GM12878 (cell line): ENCODE results near the gene SLC30A4. TPM values are rescaled to one million over a fixed set of nuclear protein-coding genes. Genes with fewer than 3 reads are reported as not detected.
A peak's percentile ranks its signal among the peaks of the same experiment; 100 is the strongest.

Experiments
- ATAC-seq: fragments of 200-7000 bp; cut with Tn5 transposase; 3 replicates; pipeline ENCODE4 v1.9.1; 2020; ENCODE audit warnings: mild to moderate bottlenecking, moderate library complexity
- BruUV-seq: library from RNA; stranded (reverse); fragments of 400-500 nt; replicated peaks from 2 replicates; lab custom pipeline; 2021; lab: Mats Ljungman, UMichigan
- CTCF ChIA-PET: fragments of 300-600 bp; sonication (Branson Sonifier 250); formaldehyde crosslinking; extraction: SDS; loops from one replicate; lab custom pipeline; 2021; ENCODE audit warnings: inconsistent platforms; lab: Yijun Ruan, JAX
- POLR2A ChIA-PET: fragments of 350-600 bp; formaldehyde crosslinking; extraction: SDS; loops from one replicate; lab custom pipeline; 2021; ENCODE audit warnings: inconsistent platforms; lab: Charles Lee
- RAD21 ChIA-PET: fragments of 300-600 bp; sonication (Branson Sonifier 250); formaldehyde crosslinking; loops from one replicate; lab custom pipeline; 2023; ENCODE audit warnings: antibody characterized with exemption; ENCODE audit not compliant: unreplicated experiment; lab: Charles Lee
- SMC1A ChIA-PET: fragments of 300-600 bp; sonication (Branson Sonifier 250); formaldehyde crosslinking; loops from one replicate; lab custom pipeline; 2023; ENCODE audit not compliant: unreplicated experiment, uncharacterized antibody; lab: Charles Lee
- DNase-seq: peaks from one replicate; pipeline ENCODE4 v3.0.0-alpha.2; 2011; ENCODE audit warnings: low read depth, low spot score
- FAIRE-seq: peaks from 3 replicates; lab custom pipeline; 2011; peaks lifted over from hg19 to GRCh38; lab: Jason Lieb, UNC
- H2AFZ ChIP-seq: 2 replicates; pipeline ENCODE4 v1.6.0; 2011; ENCODE audit warnings: low read depth, low read length, control low read depth; ENCODE audit not compliant: control insufficient read depth
- H3K27ac ChIP-seq: 2 replicates; pipeline ENCODE4 v1.5.1; 2011; ENCODE audit warnings: control low read depth; ENCODE audit not compliant: control insufficient read depth, insufficient read depth
- H3K27me3 ChIP-seq, 2 experiments: replicated peaks in 1 of 2; 2 replicates each; pipeline versions ENCODE4 v1.6.0 to v1.6.1; 2011; ENCODE audit warnings: low read length in 1 of 2; ENCODE audit not compliant: control insufficient read depth in 2 of 2, insufficient read depth in 2 of 2
- H3K36me3 ChIP-seq, 2 experiments: 2 replicates each; pipeline ENCODE4 v1.5.1; 2011; ENCODE audit warnings: low read length in 1 of 2; ENCODE audit not compliant: control insufficient read depth in 2 of 2, insufficient read depth in 2 of 2
- H3K4me1 ChIP-seq: 2 replicates; pipeline ENCODE4 v1.6.1; 2011; ENCODE audit warnings: mild to moderate bottlenecking, low read length, moderate library complexity, mixed read lengths; ENCODE audit not compliant: control insufficient read depth, insufficient read depth
- H3K4me2 ChIP-seq: 2 replicates; pipeline ENCODE4 v1.6.0; 2011; ENCODE audit warnings: control low read depth; ENCODE audit not compliant: control insufficient read depth, insufficient read depth
- H3K4me3 ChIP-seq: fragments of 200-600 bp; sonication (generic); 2 replicates; pipeline ENCODE4 v1.5.1; 2016
- H3K79me2 ChIP-seq: 2 replicates; pipeline ENCODE4 v1.6.0; 2011; ENCODE audit warnings: low read length; ENCODE audit not compliant: control insufficient read depth, insufficient read depth
- H3K9ac ChIP-seq: 2 replicates; pipeline ENCODE4 v1.8.0; 2011; ENCODE audit warnings: low read length, control low read depth, mixed read lengths; ENCODE audit not compliant: control insufficient read depth, insufficient read depth
- H3K9me3 ChIP-seq: replicated peaks from 3 replicates; pipeline ENCODE4 v1.5.1; 2011; ENCODE audit warnings: mild to moderate bottlenecking, low read length; ENCODE audit not compliant: control insufficient read depth, insufficient read depth
- H4K20me1 ChIP-seq: 2 replicates; pipeline ENCODE4 v1.6.0; 2011; ENCODE audit not compliant: control insufficient read depth, insufficient read depth
- BCLAF1 ChIP-seq: fragments of 450-650 bp; IDR thresholded peaks from 2 replicates; pipeline ENCODE4 v1.6.1; 2017; ENCODE audit warnings: antibody characterized with exemption, mild to moderate bottlenecking, moderate library complexity
- BHLHE40 ChIP-seq, 2 experiments: fragments of 450-650 bp in 1 of 2; IDR thresholded peaks; 2 replicates each; pipeline ENCODE4 v1.6.1; 2011 to 2017; ENCODE audit warnings: low read depth in 2 of 2, borderline replicate concordance in 1 of 2, improper control_type of control experiment in 1 of 2, low read length in 1 of 2, mild to moderate bottlenecking in 1 of 2
- CBFB ChIP-seq: IDR thresholded peaks from 2 replicates; pipeline ENCODE4 v1.6.1; 2016; ENCODE audit warnings: antibody characterized with exemption, low read depth
- CBX5 ChIP-seq: sonication (generic); IDR thresholded peaks from 2 replicates; pipeline ENCODE4 v1.6.1; 2016; ENCODE audit warnings: low read depth, moderate library complexity, mild to moderate bottlenecking, inconsistent platforms
- CREM ChIP-seq: IDR thresholded peaks from 2 replicates; pipeline ENCODE4 v1.6.1; 2014; ENCODE audit warnings: antibody characterized with exemption, low read depth
- CTCF ChIP-seq, 3 experiments: IDR thresholded peaks in 2 of 3; conservative IDR thresholded peaks in 1 of 3; 2 replicates each; pipeline ENCODE4 v1.5.1; 2011; ENCODE audit warnings: low read depth in 3 of 3, low read length in 3 of 3, mild to moderate bottlenecking in 3 of 3, control low read depth in 2 of 3, moderate library complexity in 2 of 3, inconsistent platforms in 1 of 3, mixed read lengths in 1 of 3; ENCODE audit not compliant: control insufficient read depth in 2 of 3, insufficient read depth in 1 of 3; ENCODE audit errors: extremely low read depth in 1 of 3
- MAX ChIP-seq: IDR thresholded peaks from 2 replicates; pipeline ENCODE4 v1.6.1; 2012; ENCODE audit warnings: low read depth, low read length, improper control_type of control experiment
- MEF2B ChIP-seq: fragments of 450-650 bp; IDR thresholded peaks from 2 replicates; pipeline ENCODE4 v1.6.1; 2018; ENCODE audit warnings: mild to moderate bottlenecking, moderate library complexity; ENCODE audit not compliant: partially characterized antibody, poor library complexity, severe bottlenecking
- POU2F2 ChIP-seq: IDR thresholded peaks from 3 replicates; pipeline ENCODE4 v1.6.1; 2011; ENCODE audit warnings: low read depth, mild to moderate bottlenecking, low read length, borderline replicate concordance
- RAD21 ChIP-seq: IDR thresholded peaks from 2 replicates; pipeline ENCODE4 v1.6.1; 2011; ENCODE audit warnings: mild to moderate bottlenecking, low read depth, low read length, moderate library complexity; ENCODE audit not compliant: insufficient read depth
- RAD51 ChIP-seq: fragments of 450-650 bp; IDR thresholded peaks from 2 replicates; pipeline ENCODE4 v1.6.1; 2016; ENCODE audit warnings: moderate library complexity, mild to moderate bottlenecking, inconsistent platforms
- SMC3 ChIP-seq: IDR thresholded peaks from 2 replicates; pipeline ENCODE4 v1.6.1; 2011; ENCODE audit warnings: low read length, improper control_type of control experiment, borderline replicate concordance
- SREBF1 ChIP-seq: IDR thresholded peaks from 2 replicates; pipeline ENCODE4 v1.6.1; 2012; ENCODE audit warnings: mild to moderate bottlenecking, low read length
- STAT3 ChIP-seq: IDR thresholded peaks from 2 replicates; pipeline ENCODE4 v1.6.1; 2011; ENCODE audit warnings: low read depth, low read length, improper control_type of control experiment
- YBX1 ChIP-seq: fragments of 450-650 bp; IDR thresholded peaks from 2 replicates; pipeline ENCODE4 v1.6.1; 2016; ENCODE audit warnings: antibody characterized with exemption
- YY1 ChIP-seq: IDR thresholded peaks from 2 replicates; pipeline ENCODE4 v1.6.1; 2011; ENCODE audit warnings: low read depth, mild to moderate bottlenecking, low read length
- ZNF24 ChIP-seq: fragments of 450-650 bp; IDR thresholded peaks from 2 replicates; pipeline ENCODE4 v1.6.1; 2017; ENCODE audit warnings: antibody characterized with exemption, mild to moderate bottlenecking
- WGBS: methylation state at CpG from one replicate; pipeline ENCODE4 v1.1.6; 2016; ENCODE audit warnings: low lambda C conversion rate; ENCODE audit not compliant: insufficient replicate concordance, insufficient coverage; ENCODE audit errors: missing lambda C conversion rate; 5-methylcytosine and 5-hydroxymethylcytosine counted together
- in situ Hi-C: fragments of 300-500 bp; cut with MboI; formaldehyde crosslinking; loops from 9 replicates; pipeline ENCODE4 v1.14.3; 2018; ENCODE audit warnings: mixed read lengths
- intact Hi-C: fragments of 100-400 bp; cut with micrococcal nuclease; formaldehyde crosslinking; loops from one replicate; pipeline ENCODE4 v1.14.2; 2022; ENCODE audit not compliant: unreplicated experiment
- polyA plus RNA-seq, 11 experiments: library from polyadenylated mRNA; depleted of rRNA in 4 of 11; unstranded in 6 of 11; stranded (reverse) in 5 of 11; fragments of >200 nt; fragmentation: Nextera tagmentation in 4 of 11; fragmentation: Illumina TruSeq in 1 of 11; extraction: Ambion mirVana in 4 of 11; extraction: Trizol in 1 of 11; gene quantifications; 1 replicate in 1 of 11; 2 replicates in 10 of 11; pipeline versions ENCODE4 v1.2.1 to v1.2.3, GENCODE V29; 2011 to 2016; ENCODE audit warnings: inconsistent platforms in 2 of 11, missing spikeins in 2 of 11, low read depth in 1 of 11
- total RNA-seq, 4 experiments: library from RNA; depleted of rRNA in 3 of 4; stranded (reverse); fragments of >200 nt in 3 of 4; fragmentation: Illumina TruSeq in 1 of 4; extraction: Trizol in 1 of 4; gene quantifications; 2 replicates each; pipeline versions ENCODE4 v1.2.1 to v1.2.3, GENCODE V29; 2013 to 2021

SLC30A4 gene
- total and polyA plus RNA-seq, 10 of the 15 experiments (the other 5 are each of a cell fraction or from before 2014, with no cell fraction given): 0.05 to 0.31 (median 0.20) TPM

GRCh38 chr15:45457641-45458539 lies 64.7 kb downstream of the SLC30A4 start:
- H3K9ac ChIP-seq: peak overlapping the region; percentile 15; the same call in 1 of the 2 replicates
- CTCF ChIA-PET: interaction anchor here (0.7 to 8.2 kb wide), 59 partner anchors 11 to 340 kb away, joined by 3 to 245 read pairs (median 5); partner anchors contain the start of genes BLOC1S6 and SQOR
- H3K27me3 ChIP-seq: no peaks in the 10 kb centered on the region
- no peaks in the 10 kb centered on the region for H3K9me3 ChIP-seq
- intact Hi-C loops: loop anchor here (1.0 to 10.0 kb wide), 6 partner anchors 28 to 295 kb away; a partner anchor contains a TSS
- no peaks in the 10 kb centered on the region for H4K20me1 ChIP-seq
- POLR2A ChIA-PET: interaction anchor here (0.6 kb wide), 2 partner anchors 56 to 154 kb away, joined by 3 read pairs; no protein-coding TSS in a partner anchor
- in situ Hi-C loops: loop anchor here (5.0 kb wide), 1 partner anchor 154 kb away; no protein-coding TSS in a partner anchor
- ATAC-seq (peak; percentile 72), FAIRE-seq (peak; percentile 79), DNase-seq (peak; percentile 69)
- H3K79me2 ChIP-seq: no peaks in the 10 kb centered on the region
- H3K36me3 ChIP-seq: no peaks in the 10 kb centered on the region
- H3K4me1 ChIP-seq: peaks cover 24% of the 10 kb centered on the region
- H2AFZ ChIP-seq: peak overlapping the region; percentile 38
- RAD21 ChIA-PET: interaction anchor here (0.7 to 4.9 kb wide), 24 partner anchors 16 to 421 kb away, joined by 3 to 83 read pairs (median 5); partner anchors contain the start of gene BLOC1S6
- WGBS: 4% methylated on average over 17 of the region's 17 CpGs
- no TSS peak for BruUV-seq
- H3K4me3 ChIP-seq: peak overlapping the region; percentile 69
- SMC1A ChIA-PET: interaction anchor here (0.6 to 4.7 kb wide), 38 partner anchors 11 to 293 kb away, joined by 3 to 115 read pairs (median 4); partner anchors contain the start of gene BLOC1S6
- H3K4me2 ChIP-seq: peak overlapping the region; percentile 95
- peak overlapping the region; percentile 30 for H3K27ac ChIP-seq
- TF ChIP-seq CBFB (peak; percentile 27; the same call in 1 of the 2 replicates), SMC3 (peak; percentile 86), RAD21 (peak; percentile 95), ZNF24 (0 out of 2 replicates have a peak, but pooled peaks have one; percentile 9), CTCF (IDR thresholded peaks at IDR 0.05 in 2 of 3, conservative IDR thresholded peaks at IDR 0.05 in 1 of 3; ENCODE audit: control insufficient read depth in 2 of 3, extremely low read depth in 1 of 3, insufficient read depth in 1 of 3, low read depth in 3 of 3, low read length in 3 of 3) (peak; percentile 57 to 87 (median 62); a peak in 5 of 6 replicates), CREM (peak; percentile 17; the same call in 1 of the 2 replicates), POU2F2 (peak; percentile 97), YY1 (0 out of 2 replicates have a peak, but pooled peaks have one; percentile 21), RAD51 (peak; percentile 52; the same call in 1 of the 2 replicates), MEF2B (peak; percentile 24), BHLHE40 (IDR thresholded peaks at IDR 0.05; ENCODE audit: borderline replicate concordance in 1 of 2, low read depth in 2 of 2, low read length in 1 of 2) (0 out of 4 replicates have a peak, but pooled peaks of 1 of the 2 experiments have one; percentile 30), BCLAF1 (no peak), CBX5 (no peak), STAT3 (0 out of 2 replicates have a peak, but pooled peaks have one; percentile 27), MAX (no peak), YBX1 (no peak), SREBF1 (0 out of 2 replicates have a peak, but pooled peaks have one; percentile 15)
